Ecto neural progenitor cell (in vitro differentiated cells): ENCODE results near the gene PRKCE.

Source experiments
- DNase-seq: peaks from one replicate; pipeline ENCODE4 v3.0.0-alpha.2; 2018; ENCODE audit warnings: low spot score

The PRKCE gene

GRCh38 chr2:45890819-45891218, 239.3 kb downstream of the PRKCE start:
- no peak for DNase-seq

GRCh38 chr2:45891719-45892424, 240.4 kb downstream of the PRKCE start:
- DNase-seq, result no peak

GRCh38 chr2:45892425-45892745, 240.9 kb downstream of the PRKCE start:
- DNase-seq, result no peak

- no peak for DNase-seq
Measured at GRCh38 chr2:45892757-45893156, 241.3 kb downstream of the PRKCE start.

- no peak for DNase-seq
Measured at GRCh38 chr2:45894211-45894610, 242.7 kb downstream of the PRKCE start.

GRCh38 chr2:45895241-45895861, 243.9 kb downstream of the PRKCE start:
- DNase-seq, result no peak

GRCh38 chr2:45896311-45896710, 244.8 kb downstream of the PRKCE start:
- no peak for DNase-seq

- no peak for DNase-seq
Measured at GRCh38 chr2:45897842-45898241, 246.4 kb downstream of the PRKCE start.

GRCh38 chr2:45898819-45899218, 247.3 kb downstream of the PRKCE start:
- no peak for DNase-seq

- no peak for DNase-seq
Measured at GRCh38 chr2:45899926-45900325, 248.5 kb downstream of the PRKCE start.

GRCh38 chr2:45901468-45902032, 250.1 kb downstream of the PRKCE start:
- no peak for DNase-seq

GRCh38 chr2:45902380-45902779, 250.9 kb downstream of the PRKCE start:
- no peak for DNase-seq

- no peak for DNase-seq
Measured at GRCh38 chr2:45902781-45903375, 251.4 kb downstream of the PRKCE start.

GRCh38 chr2:45904267-45904945, 252.9 kb downstream of the PRKCE start:
- no peak for DNase-seq

- DNase-seq, result no peak
Measured at GRCh38 chr2:45904946-45905631, 253.6 kb downstream of the PRKCE start.

GRCh38 chr2:45905632-45905958, 254.1 kb downstream of the PRKCE start:
- no peak for DNase-seq

GRCh38 chr2:45907592-45907991, 256.1 kb downstream of the PRKCE start:
- DNase-seq, result no peak

GRCh38 chr2:45908316-45909170, 257.1 kb downstream of the PRKCE start:
- DNase-seq, result no peak

- DNase-seq, result no peak
Measured at GRCh38 chr2:45909171-45909565, 257.7 kb downstream of the PRKCE start.

GRCh38 chr2:45909677-45910191, 258.3 kb downstream of the PRKCE start:
- no peak for DNase-seq

GRCh38 chr2:45910473-45911060, 259.1 kb downstream of the PRKCE start:
- no peak for DNase-seq
